GM19468 (cell line): ENCODE results near the gene ADAM8.

ENCODE experiments used
- ATAC-seq: cut with Tn5 transposase; IDR thresholded peaks from one replicate; pipeline ENCODE4 v1.9.1; 2021; ENCODE audit warnings: mild to moderate bottlenecking, moderate library complexity, moderate number of reproducible peaks; ENCODE audit not compliant: unreplicated experiment; ENCODE audit errors: extremely low read depth

Gene ADAM8

DNA sequence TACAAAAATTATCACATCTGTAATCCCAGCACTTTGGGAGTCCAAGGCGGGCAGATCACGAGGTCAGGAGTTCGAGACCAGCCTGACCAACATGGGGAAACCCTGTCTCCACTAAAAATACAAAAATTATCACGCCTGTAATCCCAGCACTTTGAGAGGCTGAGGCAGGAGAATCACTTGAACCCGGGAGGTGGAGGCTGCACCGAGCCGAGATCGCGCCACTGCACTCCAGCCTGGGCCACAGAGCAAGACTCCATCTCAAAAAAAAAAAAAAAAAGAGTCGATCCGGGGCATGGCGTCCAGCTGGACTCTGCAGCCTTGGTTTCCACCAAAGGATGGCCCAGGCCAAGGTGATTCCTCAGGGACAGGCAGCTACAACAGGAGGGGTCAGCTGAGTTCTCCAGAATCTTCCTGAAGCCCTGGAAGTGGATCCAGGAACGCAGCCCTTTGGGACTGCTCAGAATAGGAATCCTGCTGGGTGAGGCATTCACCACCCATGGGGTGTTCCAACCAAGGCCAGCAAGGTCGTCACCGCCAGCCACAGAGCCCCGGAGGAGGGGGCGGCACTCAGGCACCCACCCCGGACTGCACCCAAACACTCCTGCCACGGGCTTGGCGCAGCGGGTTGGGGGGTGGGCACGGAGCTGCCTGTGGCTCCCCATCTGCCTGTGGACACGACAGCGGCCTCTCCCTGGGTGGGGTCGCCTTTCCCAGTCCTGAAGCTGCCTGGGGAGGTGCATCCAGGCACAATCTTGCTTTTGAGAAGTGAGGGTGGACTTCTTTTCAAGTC, 58.7 kb downstream of the ADAM8 start:
- ATAC-seq = no peak

- ATAC-seq = no peak
Observed at GRCh38 chr10:133216776-133217175, 59.9 kb downstream of the ADAM8 start.

DNA sequence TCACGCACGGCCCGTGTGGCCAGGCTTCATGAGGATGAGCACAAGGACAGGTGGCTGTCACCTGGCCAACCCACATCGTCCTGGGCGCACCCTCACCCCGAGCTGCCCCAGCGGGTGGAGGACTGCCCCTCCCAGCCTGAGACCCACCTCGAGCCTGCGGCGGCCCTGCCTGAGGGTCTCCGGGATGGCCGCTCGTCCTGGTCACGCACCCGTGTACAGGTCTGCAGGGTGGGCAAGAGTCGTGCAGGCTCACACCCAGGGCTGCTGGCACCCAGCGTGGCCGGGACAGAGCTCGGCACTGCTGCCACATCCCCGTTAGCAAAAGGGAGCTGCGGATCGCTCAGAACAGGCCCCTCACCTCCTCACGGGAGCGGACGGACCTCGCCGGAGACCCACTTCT, 61.1 kb downstream of the ADAM8 start:
- ATAC-seq = no peak

DNA sequence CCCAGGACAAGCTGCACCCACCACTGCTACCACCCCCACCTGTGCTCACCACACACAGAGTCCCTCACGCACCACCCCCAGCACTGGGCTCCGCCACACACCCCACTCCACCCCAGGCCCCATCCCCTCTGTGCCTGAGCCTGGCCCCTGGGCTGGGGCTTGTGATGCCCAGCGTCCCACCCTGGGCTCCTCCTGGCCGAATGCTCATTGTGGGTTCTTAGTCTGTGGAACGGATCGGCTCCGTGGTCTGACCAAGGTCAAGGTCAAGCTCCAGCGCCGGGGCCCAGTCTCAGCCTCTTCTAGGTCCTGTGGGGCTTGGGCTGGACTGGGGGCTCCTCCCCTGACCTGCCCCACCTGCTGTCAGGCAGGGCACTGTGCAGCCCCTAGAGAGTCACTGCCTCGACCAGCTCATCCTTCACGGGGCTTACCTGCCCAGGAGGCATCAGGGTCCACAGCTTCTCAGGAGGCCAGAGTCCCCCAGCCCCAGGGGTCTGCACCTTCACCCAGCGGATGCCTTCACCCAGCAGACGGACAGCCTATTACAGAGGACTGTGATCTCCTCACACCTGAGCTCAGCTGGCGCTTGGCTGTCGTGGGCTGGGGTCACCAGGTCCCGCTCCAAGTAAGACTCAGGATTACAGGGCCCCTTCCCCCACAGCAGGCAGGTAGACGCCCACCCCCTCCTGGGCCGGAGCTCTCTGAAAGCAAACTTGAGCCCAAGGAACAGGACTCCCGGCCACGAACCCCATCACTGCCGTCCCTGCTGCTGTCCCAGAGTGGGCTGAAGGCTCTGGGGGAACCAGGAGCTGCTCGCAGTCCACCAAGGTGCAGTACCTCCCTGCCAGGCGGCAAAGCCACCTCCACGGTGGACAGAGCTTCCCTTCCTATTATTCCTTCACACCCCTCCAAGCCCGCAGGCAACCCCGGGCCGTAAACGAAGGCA, 61.9 kb downstream of the ADAM8 start:
- no peak for ATAC-seq

GRCh38 chr10:133213641-133214467, 62.8 kb downstream of the ADAM8 start:
- no peak for ATAC-seq

DNA sequence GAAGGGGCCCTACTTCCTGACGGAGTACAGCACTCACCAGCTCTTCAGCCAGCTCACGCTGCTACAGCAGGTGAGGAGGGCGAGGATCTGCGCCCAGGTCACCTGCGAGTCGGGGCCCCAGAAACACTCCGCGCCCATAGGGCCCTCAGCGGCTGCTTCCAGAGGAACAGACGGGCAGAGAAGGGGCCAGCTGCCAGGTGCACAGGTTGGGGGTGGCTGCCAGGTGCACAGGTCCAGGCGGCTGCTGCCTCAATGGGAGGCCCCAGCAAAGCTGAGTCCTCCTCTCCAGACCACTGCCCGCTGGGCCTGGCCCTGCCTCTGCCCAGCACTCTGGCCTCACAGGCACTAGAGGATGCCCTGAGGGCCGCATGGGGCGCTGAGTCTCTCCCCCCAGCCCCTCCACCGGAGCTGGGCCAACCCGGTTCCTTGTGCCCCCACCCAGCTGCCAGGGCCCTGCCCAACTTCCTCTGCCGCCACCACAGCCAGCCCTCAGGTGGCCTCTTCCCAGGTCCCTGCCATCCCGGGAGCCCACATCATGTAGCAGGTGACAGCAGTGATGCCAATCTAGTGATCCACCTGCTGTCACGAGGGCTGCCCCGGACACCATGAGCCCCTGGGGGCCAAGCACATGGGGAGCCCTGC, 63.7 kb downstream of the ADAM8 start:
- no peak for ATAC-seq
